Psoas muscle (tissue), 8 donors: ENCODE measurements around the gene CRELD1. TPM values are rescaled to one million over a fixed set of nuclear protein-coding genes. Genes with fewer than 3 reads are reported as not detected.

Experiments
- ATAC-seq, 4 donors: fragments of 200-7000 bp; cut with Tn5 transposase; one replicate each; pipeline ENCODE4 v1.9.1; 2020; ENCODE audit warnings: moderate library complexity in 3 of 4, mild to moderate bottlenecking in 2 of 4
- DNase-seq, 2 donors: peaks; one replicate each; pipeline ENCODE4 v3.0.0-alpha.2; 2020
- H3K27ac ChIP-seq: fragments of 200-600 bp; one replicate; pipeline ENCODE4 v1.8.0; 2022
- H3K27me3 ChIP-seq, 3 donors: fragments of 200-600 bp in 1 of 3; one replicate each; pipeline versions ENCODE4 v1.6.1 to v1.8.0; 2013 to 2022; ENCODE audit warnings: low read length in 2 of 3, mild to moderate bottlenecking in 2 of 3, moderate library complexity in 1 of 3; ENCODE audit not compliant: insufficient read depth in 3 of 3
- H3K36me3 ChIP-seq, 2 donors: fragments of 200-600 bp in 1 of 2; one replicate each; pipeline versions ENCODE4 v1.6.1 to v1.8.0; 2013 to 2022; ENCODE audit warnings: low read depth in 1 of 2, mild to moderate bottlenecking in 1 of 2, moderate library complexity in 1 of 2; ENCODE audit not compliant: insufficient read depth in 1 of 2
- H3K4me1 ChIP-seq: fragments of 200-600 bp; one replicate; pipeline ENCODE4 v1.8.0; 2022
- H3K4me3 ChIP-seq: fragments of 200-600 bp; one replicate; pipeline ENCODE4 v1.8.0; 2022; ENCODE audit warnings: mild to moderate bottlenecking
- H3K9me3 ChIP-seq: fragments of 200-600 bp; one replicate; pipeline ENCODE4 v1.8.0; 2022
- WGBS, 3 donors: extraction: QIAGEN DNeasy Blood & Tissue Kit; methylation state at CpG; one replicate each; pipeline versions ENCODE4 v1.1.6 to v1.1.7; 2013; 5-methylcytosine and 5-hydroxymethylcytosine counted together
- intact Hi-C, 2 donors: fragments of 100-400 bp; cut with DNase I; formaldehyde crosslinking; loops; one replicate each; pipeline versions ENCODE4 v1.11.0 to v1.14.2; 2022
- polyA plus RNA-seq, 3 donors: library from polyadenylated mRNA; stranded (reverse); fragments of 200-250 nt; gene quantifications; one replicate each; pipeline ENCODE4 v1.2.3, GENCODE V29; 2013
- total RNA-seq, 4 donors: library from RNA; stranded (reverse); fragmentation: NEBNext Ultra II Directional in 2 of 4; extraction: Animal tissue kit (Norgen Biotek cat#: 25700) in 2 of 4; gene quantifications; one replicate each; pipeline versions ENCODE4 v1.2.1 to v1.2.4, GENCODE V29; 2021 to 2023
- TF ChIP-seq, protein P1 (sequence below): fragments of 200-600 bp; IDR thresholded peaks from one replicate; pipeline ENCODE4 v1.8.0; 2022; ENCODE audit warnings: antibody characterized with exemption
- donor health status: healthy with polysubstance abuse.
- donor health status: DM: no; HTN: no; CAD: no; lungs with moderate emphysema.
- donor health status: Bipolar disorder and iron deficiency.
- donor health status: healthy.
- donor health status: DM: yes; HTN: yes; CAD: no.
- donor health status: DM: no; HTN: no; CAD: no.
- donor health status: DM: no; HTN: no; CAD: no.
- donor health status: DM: yes; HTN: yes; CAD: no.

Gene CRELD1
- total and polyA plus RNA-seq, 7 donors: 24.2 to 47.5 (median 28.8) TPM

- DNase-seq (peak; percentile 81 to 88), ATAC-seq (peak; percentile 93 to 96 (median 96))
- H3K27ac ChIP-seq: peak overlapping the region; percentile 91
- H3K27me3 ChIP-seq: no peaks in the 10 kb centered on the region
- H3K4me1 ChIP-seq: peaks cover 39% of the 10 kb centered on the region
- H3K4me3 ChIP-seq: peak overlapping the region; percentile 62
- intact Hi-C loops: loop anchor here in 1 of 2 donors (1.0 kb wide), 1 partner anchor 44 kb away; the partner anchor contains the start of gene CRELD1
- H3K9me3 ChIP-seq: no peaks in the 10 kb centered on the region
- WGBS, 3 donors: 12 to 23% (median 15%) methylated on average over 7 of the region's 7 CpGs
- H3K36me3 ChIP-seq: peaks cover 7 to 66% of the 10 kb centered on the region in 2 donors
- TF ChIP-seq, protein P1, sequence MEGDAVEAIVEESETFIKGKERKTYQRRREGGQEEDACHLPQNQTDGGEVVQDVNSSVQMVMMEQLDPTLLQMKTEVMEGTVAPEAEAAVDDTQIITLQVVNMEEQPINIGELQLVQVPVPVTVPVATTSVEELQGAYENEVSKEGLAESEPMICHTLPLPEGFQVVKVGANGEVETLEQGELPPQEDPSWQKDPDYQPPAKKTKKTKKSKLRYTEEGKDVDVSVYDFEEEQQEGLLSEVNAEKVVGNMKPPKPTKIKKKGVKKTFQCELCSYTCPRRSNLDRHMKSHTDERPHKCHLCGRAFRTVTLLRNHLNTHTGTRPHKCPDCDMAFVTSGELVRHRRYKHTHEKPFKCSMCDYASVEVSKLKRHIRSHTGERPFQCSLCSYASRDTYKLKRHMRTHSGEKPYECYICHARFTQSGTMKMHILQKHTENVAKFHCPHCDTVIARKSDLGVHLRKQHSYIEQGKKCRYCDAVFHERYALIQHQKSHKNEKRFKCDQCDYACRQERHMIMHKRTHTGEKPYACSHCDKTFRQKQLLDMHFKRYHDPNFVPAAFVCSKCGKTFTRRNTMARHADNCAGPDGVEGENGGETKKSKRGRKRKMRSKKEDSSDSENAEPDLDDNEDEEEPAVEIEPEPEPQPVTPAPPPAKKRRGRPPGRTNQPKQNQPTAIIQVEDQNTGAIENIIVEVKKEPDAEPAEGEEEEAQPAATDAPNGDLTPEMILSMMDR: no peak
Observed at GRCh38 chr3:9976721-9977709, 43.4 kb downstream of the CRELD1 start.

DNA sequence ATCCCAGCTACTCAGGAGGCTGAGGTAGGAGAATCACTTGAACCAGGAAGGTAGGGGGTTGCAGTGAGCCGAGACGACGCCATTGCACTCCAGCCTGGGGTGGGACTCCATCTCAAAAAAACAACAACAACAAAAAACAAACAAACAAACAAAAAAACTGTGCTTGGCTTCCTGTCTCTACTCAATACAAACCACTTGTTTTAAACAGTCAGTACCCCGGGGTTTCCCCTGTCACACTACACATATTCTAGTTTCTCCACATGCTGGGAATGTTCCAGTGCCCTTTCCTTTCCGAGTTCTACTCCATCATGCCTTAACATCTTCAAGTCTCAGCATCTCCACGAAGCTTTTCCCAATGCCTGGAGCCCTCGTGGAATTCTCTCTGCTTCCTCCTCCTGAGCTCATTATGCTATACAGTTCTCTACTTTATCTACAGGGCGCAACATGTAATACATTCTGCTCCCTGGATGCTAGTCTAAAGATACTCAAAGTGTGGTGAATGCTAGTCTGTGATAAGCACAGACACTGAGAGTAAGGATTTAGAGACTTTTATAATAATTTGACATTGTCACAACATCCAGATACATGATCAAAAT lies 45.2 kb downstream of the CRELD1 start:
- intact Hi-C loops: no loop called here
- H3K36me3 ChIP-seq: peaks cover 7 to 59% of the 10 kb centered on the region in 2 donors
- no peaks in the 10 kb centered on the region for H3K27me3 ChIP-seq
- H3K9me3 ChIP-seq: no peaks in the 10 kb centered on the region
- H3K27ac ChIP-seq: peak overlapping the region; percentile 91
- ATAC-seq (no peak), DNase-seq (no peak)
- WGBS, 3 donors: 80 to 87% (median 81%) methylated on average over 8 of the region's 8 CpGs
- no peak overlapping the region for H3K4me3 ChIP-seq
- peaks cover 49% of the 10 kb centered on the region for H3K4me1 ChIP-seq
- TF ChIP-seq, protein P1: no peak

- ATAC-seq (no peak), DNase-seq (no peak)
- H3K4me1 ChIP-seq: peaks cover 58% of the 10 kb centered on the region
- no peaks in the 10 kb centered on the region for H3K9me3 ChIP-seq
- TF ChIP-seq, protein P1: no peak
- peak overlapping the region; percentile 91 for H3K27ac ChIP-seq
- H3K4me3 ChIP-seq: no peak overlapping the region
- 66 to 94% (median 77%) methylated on average over 2 of the region's 2 CpGs for WGBS, 3 donors
- intact Hi-C loops: no loop called here
- no peaks in the 10 kb centered on the region for H3K27me3 ChIP-seq
- peaks cover 0 to 59% of the 10 kb centered on the region in 2 donors for H3K36me3 ChIP-seq
Observed at GRCh38 chr3:9980251-9980650, 46.6 kb downstream of the CRELD1 start.

DNA sequence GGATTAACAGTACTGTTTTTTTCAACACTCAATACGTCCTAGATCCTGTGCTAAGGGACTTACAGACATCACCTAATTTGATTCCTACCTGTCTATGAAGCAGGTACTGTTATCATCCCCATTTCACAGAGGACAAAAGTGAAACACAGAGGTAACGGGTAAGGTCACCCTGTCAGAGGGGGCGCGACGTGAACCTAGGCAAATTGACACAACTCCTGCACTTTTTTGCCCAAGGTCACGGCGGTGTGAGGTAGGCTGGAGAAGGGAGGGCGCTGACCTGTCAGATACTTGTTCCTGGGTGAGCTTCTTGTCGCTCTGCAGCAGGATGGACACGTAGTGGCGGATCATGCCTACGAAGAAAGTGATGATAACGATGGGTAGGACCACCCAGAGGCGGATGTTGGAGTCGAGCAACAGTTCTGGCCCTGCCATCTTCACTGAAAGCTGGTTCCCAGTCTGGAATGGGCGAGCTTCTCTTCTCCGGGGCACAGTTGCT lies 52.6 kb downstream of the CRELD1 start:
- H3K27me3 ChIP-seq: no peaks in the 10 kb centered on the region
- DNase-seq (no peak), ATAC-seq (peak; percentile 48 to 71 (median 51))
- TF ChIP-seq, protein P1: no peak
- peak overlapping the region; percentile 100 for H3K4me3 ChIP-seq
- WGBS, 3 donors: 0 to 1% (median 1%) methylated on average over 17 of the region's 17 CpGs
- H3K36me3 ChIP-seq: peaks cover 0 to 35% of the 10 kb centered on the region in 2 donors
- intact Hi-C loops: no loop called here
- H3K4me1 ChIP-seq: peaks cover 37% of the 10 kb centered on the region
- H3K9me3 ChIP-seq: no peaks in the 10 kb centered on the region
- H3K27ac ChIP-seq: peak overlapping the region; percentile 92
